Endometrium (tissue), 2 donors: ENCODE results near the gene ZNF350.
A peak's percentile ranks its signal among the peaks of the same experiment; 100 is the strongest.
"Not testable (repeated sequence)": the region's sequence is repeated elsewhere in the genome, so short reads cannot be mapped to it uniquely, and the experiment has no call there.

Experiments
- FAIRE-seq: peaks from 2 replicates; lab custom pipeline; 2012; peaks lifted over from hg19 to GRCh38; lab: Jason Lieb, UNC
- donor health status: control.
- donor health status: control.

ZNF350 gene

GRCh38 chr19:51971624-51972023 lies 15.0 kb downstream of the ZNF350 start:
- no peak for FAIRE-seq

GRCh38 chr19:51970718-51971117 lies 15.9 kb downstream of the ZNF350 start:
- no peak for FAIRE-seq

- no peak for FAIRE-seq
These were observed 21.1 kb downstream of the ZNF350 start for GRCh38 chr19:51965583-51965982.

GRCh38 chr19:51960621-51961233 lies 25.9 kb downstream of the ZNF350 start:
- not testable (repeated sequence) for FAIRE-seq

- FAIRE-seq: no peak
These were observed 26.8 kb downstream of the ZNF350 start for GRCh38 chr19:51959791-51960190.

- FAIRE-seq: not testable (repeated sequence)
These were observed 28.8 kb downstream of the ZNF350 start for GRCh38 chr19:51957846-51958245.

GRCh38 chr19:51948975-51949374 lies 37.7 kb downstream of the ZNF350 start:
- no peak for FAIRE-seq

GRCh38 chr19:51946602-51947001 lies 40.0 kb downstream of the ZNF350 start:
- FAIRE-seq: no peak

GRCh38 chr19:51944798-51945552 lies 41.7 kb downstream of the ZNF350 start:
- no peak for FAIRE-seq

- FAIRE-seq: no peak
These were observed 47.7 kb downstream of the ZNF350 start for GRCh38 chr19:51938936-51939335.

- no peak for FAIRE-seq
These were observed 54.7 kb downstream of the ZNF350 start for GRCh38 chr19:51931921-51932320.

- no peak for FAIRE-seq
These were observed 58.8 kb downstream of the ZNF350 start for GRCh38 chr19:51927859-51928258.

GRCh38 chr19:51926784-51927741 lies 59.6 kb downstream of the ZNF350 start, which contains the start of gene ZNF613:
ZNF613 (plus strand) TSS chr19:51927472; CDS start chr19:51936221, 8,749 bp downstream.
- FAIRE-seq: peak; percentile 75

GRCh38 chr19:51926426-51926783 lies 60.2 kb downstream of the ZNF350 start:
- no peak for FAIRE-seq

GRCh38 chr19:51921949-51922348 lies 64.7 kb downstream of the ZNF350 start:
- FAIRE-seq: no peak

- no peak for FAIRE-seq
These were observed 67.0 kb downstream of the ZNF350 start for GRCh38 chr19:51919606-51920005.

- no peak for FAIRE-seq
These were observed 70.5 kb downstream of the ZNF350 start for GRCh38 chr19:51916167-51916566.

- FAIRE-seq: no peak
These were observed 71.2 kb downstream of the ZNF350 start for GRCh38 chr19:51915324-51915867.
